GM04504 (cell line): Measurements from ENCODE around the gene STK32C.

Experiments used
- DNase-seq: peaks from one replicate; pipeline ENCODE4 v3.0.0-alpha.2; 2012; ENCODE audit warnings: low read depth

The STK32C gene

GRCh38 chr10:132265890-132266496 is 41.8 kb downstream of the STK32C start:
- no peak for DNase-seq

- DNase-seq = peak; percentile 54
These were observed 42.5 kb downstream of the STK32C start for GRCh38 chr10:132264966-132265889.

- no peak for DNase-seq
These were observed 43.3 kb downstream of the STK32C start for GRCh38 chr10:132264306-132264950.

GRCh38 chr10:132263866-132264265 is 43.9 kb downstream of the STK32C start:
- no peak for DNase-seq

GRCh38 chr10:132259702-132260482 is 47.9 kb downstream of the STK32C start:
- DNase-seq = no peak

GRCh38 chr10:132258423-132258822 is 49.3 kb downstream of the STK32C start:
- DNase-seq = no peak

- DNase-seq = no peak
These were observed 49.8 kb downstream of the STK32C start for GRCh38 chr10:132257907-132258306.

GRCh38 chr10:132257271-132257670 is 50.5 kb downstream of the STK32C start:
- peak; percentile 23 for DNase-seq

- no peak for DNase-seq
These were observed 50.9 kb downstream of the STK32C start for GRCh38 chr10:132256866-132257265.

GRCh38 chr10:132255489-132256344 is 52.0 kb downstream of the STK32C start:
- no peak for DNase-seq

- DNase-seq = no peak
These were observed 52.9 kb downstream of the STK32C start for GRCh38 chr10:132254841-132255240.

GRCh38 chr10:132253092-132253687 is 54.6 kb downstream of the STK32C start:
- DNase-seq = no peak

GRCh38 chr10:132252412-132252811 is 55.3 kb downstream of the STK32C start:
- DNase-seq = no peak

- DNase-seq = no peak
These were observed 55.8 kb downstream of the STK32C start for GRCh38 chr10:132251928-132252327.

- DNase-seq = no peak
These were observed 57.0 kb downstream of the STK32C start for GRCh38 chr10:132250481-132251475.

- DNase-seq = no peak
These were observed 57.9 kb downstream of the STK32C start for GRCh38 chr10:132249824-132250375.

- DNase-seq = no peak
These were observed 58.5 kb downstream of the STK32C start for GRCh38 chr10:132249226-132249724.

- DNase-seq = no peak
These were observed 59.1 kb downstream of the STK32C start for GRCh38 chr10:132248455-132249225.
